Stimulated activated CD4-positive, alpha-beta T cell treated with anti-CD3 and anti-CD28 coated beads, TNF-alpha, amount 100 ng/mL, for 24 hours (primary cell): ENCODE results near the gene SHF.

Source experiments
- DNase-seq, 3 experiments: peaks; one replicate each; pipeline ENCODE4 v3.0.0-alpha.2; 2020; ENCODE audit warnings: low read depth in 3 of 3

The SHF gene

GRCh38 chr15:45199136-45199810 lies 11.5 kb upstream of the SHF start:
- peak in 1 of 3 experiments; percentile 27 for DNase-seq

GRCh38 chr15:45198337-45199135 lies 10.8 kb upstream of the SHF start:
- DNase-seq: peak; percentile 87 to 90 (median 88)

GRCh38 chr15:45197512-45197911 lies 9.7 kb upstream of the SHF start:
- no peak for DNase-seq

GRCh38 chr15:45187578-45187893 lies 230 bp downstream of the SHF start:
- DNase-seq: no peak

- DNase-seq: no peak
Observed at GRCh38 chr15:45186771-45187577, 792 bp downstream of the SHF start.

- DNase-seq: no peak
Observed at GRCh38 chr15:45185903-45186770, 1.6 kb downstream of the SHF start.

GRCh38 chr15:45185069-45185779 lies 2.5 kb downstream of the SHF start:
- DNase-seq: no peak

GRCh38 chr15:45184562-45185041 lies 3.2 kb downstream of the SHF start:
- no peak for DNase-seq

- no peak for DNase-seq
Observed at GRCh38 chr15:45183511-45183910, 4.3 kb downstream of the SHF start.

GRCh38 chr15:45182996-45183395 lies 4.8 kb downstream of the SHF start:
- DNase-seq: no peak

GRCh38 chr15:45181491-45182285 lies 6.1 kb downstream of the SHF start:
- DNase-seq: no peak

GRCh38 chr15:45180648-45181436 lies 6.9 kb downstream of the SHF start:
- DNase-seq: no peak

GRCh38 chr15:45180201-45180600 lies 7.6 kb downstream of the SHF start:
- no peak for DNase-seq

- peak in 2 of 3 experiments; percentile 28 to 40 for DNase-seq
Observed at GRCh38 chr15:45179221-45179985, 8.4 kb downstream of the SHF start.

GRCh38 chr15:45177285-45177684 lies 10.5 kb downstream of the SHF start:
- no peak for DNase-seq

GRCh38 chr15:45174577-45174976 lies 13.2 kb downstream of the SHF start:
- DNase-seq: no peak

- DNase-seq: no peak
Observed at GRCh38 chr15:45174069-45174468, 13.7 kb downstream of the SHF start.

- DNase-seq: no peak
Observed at GRCh38 chr15:45171912-45172311, 15.9 kb downstream of the SHF start.
